GM18870 (cell line): ENCODE data around the gene IFNLR1.

Experiments
- ATAC-seq: cut with Tn5 transposase; IDR thresholded peaks from one replicate; pipeline ENCODE4 v1.9.1; 2021; ENCODE audit warnings: moderate library complexity; ENCODE audit not compliant: unreplicated experiment

Gene IFNLR1

GRCh38 chr1:24178407-24178806 is 8.7 kb downstream of the IFNLR1 start:
- ATAC-seq = no peak

GRCh38 chr1:24177161-24177560 is 9.9 kb downstream of the IFNLR1 start:
- ATAC-seq = no peak

- no peak for ATAC-seq
Observed at GRCh38 chr1:24175033-24175755, 11.9 kb downstream of the IFNLR1 start.

GRCh38 chr1:24173638-24174575 is 13.2 kb downstream of the IFNLR1 start:
- ATAC-seq = no peak

GRCh38 chr1:24172598-24172997 is 14.5 kb downstream of the IFNLR1 start:
- ATAC-seq = no peak

- ATAC-seq = no peak
Observed at GRCh38 chr1:24169286-24169685, 17.8 kb downstream of the IFNLR1 start.

- ATAC-seq = no peak
Observed at GRCh38 chr1:24168245-24168644, 18.8 kb downstream of the IFNLR1 start.

- no peak for ATAC-seq
Observed at GRCh38 chr1:24167008-24167407, 20.1 kb downstream of the IFNLR1 start.

GRCh38 chr1:24165500-24165899 is 21.6 kb downstream of the IFNLR1 start:
- no peak for ATAC-seq

- ATAC-seq = no peak
Observed at GRCh38 chr1:24164004-24164403, 23.1 kb downstream of the IFNLR1 start.

GRCh38 chr1:24162201-24162600 is 24.9 kb downstream of the IFNLR1 start:
- no peak for ATAC-seq

GRCh38 chr1:24161270-24161669 is 25.8 kb downstream of the IFNLR1 start:
- no peak for ATAC-seq

- no peak for ATAC-seq
Observed at GRCh38 chr1:24159366-24159765, 27.7 kb downstream of the IFNLR1 start.

- no peak for ATAC-seq
Observed at GRCh38 chr1:24157918-24158481, 29.1 kb downstream of the IFNLR1 start.

GRCh38 chr1:24156542-24157260 is 30.4 kb downstream of the IFNLR1 start:
- ATAC-seq = no peak

GRCh38 chr1:24155011-24155782 is 31.9 kb downstream of the IFNLR1 start:
- no peak for ATAC-seq

- ATAC-seq = no peak
Observed at GRCh38 chr1:24154215-24154614, 32.9 kb downstream of the IFNLR1 start.

GRCh38 chr1:24152631-24153494 is 34.2 kb downstream of the IFNLR1 start:
- no peak for ATAC-seq

GRCh38 chr1:24151175-24151533 is 35.9 kb downstream of the IFNLR1 start:
- ATAC-seq = no peak
